B cell (primary cell): ENCODE measurements around the gene TBX1. TPM values are rescaled to one million over a fixed set of nuclear protein-coding genes. Genes with fewer than 3 reads are reported as not detected.

Experiments
- ATAC-seq: fragments of 200-7000 bp; cut with Tn5 transposase; one replicate; pipeline ENCODE4 v1.10.0; 2021; ENCODE audit warnings: low read depth, mild to moderate bottlenecking, moderate number of reproducible peaks, moderate library complexity
- CTCF ChIA-PET: fragments of 350-600 bp; sonication (Branson Sonifier 250); formaldehyde crosslinking; loops from one replicate; lab custom pipeline; 2021; ENCODE audit warnings: antibody characterized with exemption, inconsistent platforms; lab: Charles Lee
- POLR2A ChIA-PET: fragments of 350-600 bp; sonication (Branson Sonifier 250); formaldehyde crosslinking; loops from one replicate; lab custom pipeline; 2021; ENCODE audit warnings: antibody characterized with exemption; lab: Charles Lee
- DNase-seq: peaks from one replicate; pipeline ENCODE4 v3.0.0; 2013
- H2AFZ ChIP-seq: 2 replicates; pipeline ENCODE4 v1.6.1; 2012; ENCODE audit warnings: mild to moderate bottlenecking, low read depth, low read length; ENCODE audit not compliant: insufficient read depth, poor library complexity, severe bottlenecking
- H3K27ac ChIP-seq, 2 donors: 1 replicate in 1 of 2; 2 replicates in 1 of 2; pipeline ENCODE4 v1.5.1; 2012 to 2013; ENCODE audit warnings: low read length in 2 of 2, mild to moderate bottlenecking in 2 of 2, moderate library complexity in 1 of 2
- H3K27me3 ChIP-seq, 4 experiments: fragments of 200-600 bp in 1 of 4; sonication (generic) in 1 of 4; replicated peaks in 1 of 4; 1 replicate in 2 of 4; 2 replicates in 2 of 4; pipeline versions ENCODE4 v1.6.1 to v1.7.0; 2013 to 2016; ENCODE audit warnings: low read length in 3 of 4, mild to moderate bottlenecking in 2 of 4, mixed read lengths in 1 of 4, moderate library complexity in 1 of 4; ENCODE audit not compliant: insufficient read depth in 4 of 4, control insufficient read depth in 3 of 4; ENCODE audit errors: control extremely low read depth in 1 of 4
- H3K36me3 ChIP-seq, 2 experiments: replicated peaks in 1 of 2; 1 replicate in 1 of 2; 2 replicates in 1 of 2; pipeline versions ENCODE4 v1.6.1 to v1.7.1; 2013; ENCODE audit warnings: low read length in 1 of 2; ENCODE audit not compliant: insufficient read depth in 2 of 2, control insufficient read depth in 1 of 2; ENCODE audit errors: control extremely low read depth in 1 of 2, extremely low read depth in 1 of 2
- H3K4me1 ChIP-seq, 2 donors: fragments of 200-600 bp in 1 of 2; sonication (generic) in 1 of 2; 1 replicate in 1 of 2; 2 replicates in 1 of 2; pipeline versions ENCODE4 v1.5.1 to v1.6.1; 2013 to 2017; ENCODE audit warnings: low read length in 2 of 2; ENCODE audit not compliant: control insufficient read depth in 2 of 2, insufficient read depth in 2 of 2
- H3K4me2 ChIP-seq: replicated peaks from 2 replicates; pipeline ENCODE3; 2012; ENCODE audit warnings: mild to moderate bottlenecking, low read depth, low read length; ENCODE audit not compliant: poor library complexity, severe bottlenecking
- H3K4me3 ChIP-seq, 5 experiments: fragments of 200-600 bp in 1 of 5; sonication (generic) in 1 of 5; 1 replicate in 3 of 5; 2 replicates in 2 of 5; pipeline versions ENCODE4 v1.5.1 to v1.7.0; 2011 to 2016; ENCODE audit warnings: low read length in 4 of 5, mild to moderate bottlenecking in 4 of 5, low read depth in 2 of 5, control low read depth in 1 of 5, moderate library complexity in 1 of 5; ENCODE audit not compliant: insufficient read depth in 1 of 5; ENCODE audit errors: control extremely low read depth in 1 of 5, extremely low read depth in 1 of 5
- H3K79me2 ChIP-seq: fragments of 200-600 bp; sonication (generic); one replicate; pipeline ENCODE4 v1.6.0; 2016; ENCODE audit warnings: low read length; ENCODE audit not compliant: control insufficient read depth, insufficient read depth
- H3K9ac ChIP-seq: fragments of 200-600 bp; sonication (generic); 2 replicates; pipeline ENCODE4 v1.6.1; 2017; ENCODE audit warnings: mild to moderate bottlenecking, low read length, moderate library complexity
- H3K9me3 ChIP-seq, 3 donors: one replicate each; pipeline versions ENCODE4 v1.6.1 to v1.7.1; 2013; ENCODE audit warnings: low read length in 2 of 3; ENCODE audit not compliant: control insufficient read depth in 2 of 3, insufficient read depth in 1 of 3; ENCODE audit errors: control extremely low read depth in 1 of 3
- H4K20me1 ChIP-seq: 2 replicates; pipeline ENCODE4 v1.6.0; 2012; ENCODE audit warnings: mild to moderate bottlenecking, low read length; ENCODE audit not compliant: insufficient read depth, control insufficient read depth, poor library complexity, severe bottlenecking
- H3K27ac Mint-ChIP-seq: one replicate; pipeline ENCODE4 v1.8.0; 2021; ENCODE audit warnings: mixed read lengths
- H3K27me3 Mint-ChIP-seq: one replicate; pipeline ENCODE4 v1.8.0; 2021; ENCODE audit warnings: mixed read lengths
- H3K4me1 Mint-ChIP-seq: one replicate; pipeline ENCODE4 v1.8.0; 2021; ENCODE audit warnings: mixed read lengths
- H3K4me3 Mint-ChIP-seq: one replicate; pipeline ENCODE4 v1.8.0; 2021; ENCODE audit warnings: mixed read lengths
- H3K9me3 Mint-ChIP-seq: one replicate; pipeline ENCODE4 v1.8.0; 2022; ENCODE audit warnings: mixed read lengths; ENCODE audit not compliant: insufficient read depth
- CTCF ChIP-seq: fragments of 200-600 bp; IDR thresholded peaks from one replicate; pipeline ENCODE4 v1.8.0; 2022; ENCODE audit warnings: antibody characterized with exemption, mild to moderate bottlenecking
- EZH2 ChIP-seq: IDR thresholded peaks from 2 replicates; pipeline ENCODE4 v1.6.1; 2012; ENCODE audit warnings: borderline replicate concordance, low read depth, mild to moderate bottlenecking, moderate library complexity, low read length; ENCODE audit not compliant: insufficient read depth, poor library complexity, severe bottlenecking
- WGBS: methylation state at CpG from one replicate; pipeline ENCODE4 v1.1.5; 2013; ENCODE audit warnings: missing lambda C conversion rate; ENCODE audit not compliant: insufficient coverage; 5-methylcytosine and 5-hydroxymethylcytosine counted together
- intact Hi-C: fragments of 100-400 bp; cut with micrococcal nuclease; formaldehyde crosslinking; loops from one replicate; pipeline ENCODE4 v1.10.0; 2022
- polyA plus RNA-seq: library from polyadenylated mRNA; depleted of rRNA; stranded (reverse); fragments of >200 nt; gene quantifications from 2 replicates; pipeline ENCODE4 v1.2.3, GENCODE V29; 2012
- total RNA-seq, 2 donors: library from RNA; stranded (reverse); fragments of 120-200 nt in 1 of 2; gene quantifications; 1 replicate in 1 of 2; 2 replicates in 1 of 2; pipeline versions ENCODE4 v1.2.3 to v1.2.4, GENCODE V29; 2013 to 2022

The TBX1 gene
- total and polyA plus RNA-seq, 2 donors (not counting 1 experiment from before 2014, with no cell fraction given): not detected

GRCh38 chr22:19770349-19771220, 10.0 kb downstream of the TBX1 start:
- WGBS: 91% methylated on average over 25 of the region's 25 CpGs
- ATAC-seq (no peak), DNase-seq (no peak)
- CTCF ChIA-PET: interaction anchor here (0.5 to 1.5 kb wide), 5 partner anchors 10 to 341 kb away, joined by 3 to 5 read pairs (median 4); partner anchors contain the start of gene TBX1
- peaks cover 36 to 47% of the 10 kb centered on the region in 2 donors for H3K4me1 ChIP-seq
- no peak overlapping the region for H3K9ac ChIP-seq
- TF ChIP-seq EZH2 (no peak), CTCF (no peak)
- POLR2A ChIA-PET: no interaction called here
- intact Hi-C loops: no loop called here
- Mint-ChIP-seq H3K9me3 (no peaks in the 10 kb centered on the region), H3K27me3 (peaks cover 63% of the 10 kb centered on the region), H3K4me1 (peaks cover 40% of the 10 kb centered on the region), H3K4me3 (no peak overlapping the region), H3K27ac (no peak overlapping the region)
- H4K20me1 ChIP-seq: no peaks in the 10 kb centered on the region
- H2AFZ ChIP-seq: no peak overlapping the region
- no peak overlapping the region for H3K4me2 ChIP-seq
- H3K4me3 ChIP-seq: no peak overlapping the region
- H3K27ac ChIP-seq: no peak overlapping the region
- peaks cover 0 to 37% (median 0%) of the 10 kb centered on the region in 3 donors for H3K9me3 ChIP-seq
- H3K36me3 ChIP-seq: no peaks in the 10 kb centered on the region
- H3K27me3 ChIP-seq: peaks cover 0 to 86% (median 53%) of the 10 kb centered on the region in 4 experiments
- no peaks in the 10 kb centered on the region for H3K79me2 ChIP-seq

- ATAC-seq: no peak
Observed at GRCh38 chr22:19772422-19772672, 11.8 kb downstream of the TBX1 start.

More at GRCh38 chr22:19772422-19772672, 11.8 kb downstream of the TBX1 start:
- TF ChIP-seq EZH2: no peak
- TF ChIP-seq CTCF: no peak
- Histone ChIP-seq H3K9me3 (peaks cover 0 to 43% (median 0%) of the 10 kb centered on the region in 3 donors), H3K27ac (no peak overlapping the region), H4K20me1 (no peaks in the 10 kb centered on the region), H3K36me3 (no peaks in the 10 kb centered on the region), H2AFZ (no peak overlapping the region), H3K4me1 (peaks cover 39 to 45% of the 10 kb centered on the region in 2 donors), H3K79me2 (no peaks in the 10 kb centered on the region), H3K4me2 (peak overlapping the region; percentile 63), H3K4me3 (peak overlapping the region in 1 of 5 experiments; percentile 10), H3K9ac (no peak overlapping the region), H3K27me3 (peaks cover 0 to 90% (median 58%) of the 10 kb centered on the region in 4 experiments)
- CTCF ChIA-PET: interaction anchor here (0.9 to 2.1 kb wide), 4 partner anchors 16 to 138 kb away, joined by 3 to 18 read pairs (median 9); no protein-coding TSS in a partner anchor
- peak overlapping the region; percentile 81 for H3K4me3 Mint-ChIP-seq
- DNase-seq: no peak
- WGBS: 68% methylated on average over 4 of the region's 4 CpGs
- intact Hi-C loops: no loop called here
- H3K27ac Mint-ChIP-seq: no peak overlapping the region
- POLR2A ChIA-PET: interaction anchor here (0.7 kb wide), 1 partner anchor 548 kb away, joined by 3 read pairs; the partner anchor contains the start of gene DGCR6L
- peaks cover 41% of the 10 kb centered on the region for H3K4me1 Mint-ChIP-seq
- H3K27me3 Mint-ChIP-seq: peaks cover 73% of the 10 kb centered on the region
- no peaks in the 10 kb centered on the region for H3K9me3 Mint-ChIP-seq
